Heart left ventricle (tissue), 13 donors: ENCODE measurements around the gene VTI1A.

Source experiments
- POLR2A ChIP-seq, 2 donors: fragments of 450-650 bp; IDR thresholded peaks; one replicate each; pipeline ENCODE4 v1.6.1; 2017; ENCODE audit warnings: antibody characterized with exemption in 2 of 2, mild to moderate bottlenecking in 2 of 2, moderate library complexity in 2 of 2
- TF ChIP-seq, protein P1 (sequence below), 12 donors: fragments of 200-600 bp; sonication (generic) in 4 of 12; IDR thresholded peaks; one replicate each; pipeline versions ENCODE4 v1.5.0 to v1.8.0; 2018 to 2022; ENCODE audit warnings: antibody characterized with exemption in 12 of 12, mild to moderate bottlenecking in 5 of 12
- donor health status: ischemic (EF 13 %, LVEDD 7.1; RV severe dilation, severe dysfunction).
- donor health status: DM: no; HTN: yes; CAD: no.
- donor health status: DM: no; HTN: no; CAD: no.
- donor health status: ischemic (EF 25% LVEDD 6.9; RV normal size, moderate dysfunction).
- donor health status: ischemic (EF 25% LVEDD 5.7; RV mildly dilated, moderate dysfunction).
- donor health status: ischemic (EF 35%, LVEDD 5.7; RV mildly dilated, moderate dysfunction).
- donor health status: nonischemic (EF 11% LVEDD 7.7; RV severe dilation, severe dysfunction).
- donor health status: DM: yes; HTN: yes; CAD: no.
- donor health status: PGD.
- donor health status: ischemic (EF 29% LVEDD 5.4; RV normal size, mild dysfunction).
- donor health status: nonischemic (EF 23%, LVEDD 6.1; RV moderate dilation, normal function).

GRCh38 chr10:112710528-112710927 is 263.5 kb downstream of the VTI1A start:
- TF ChIP-seq, protein P1, sequence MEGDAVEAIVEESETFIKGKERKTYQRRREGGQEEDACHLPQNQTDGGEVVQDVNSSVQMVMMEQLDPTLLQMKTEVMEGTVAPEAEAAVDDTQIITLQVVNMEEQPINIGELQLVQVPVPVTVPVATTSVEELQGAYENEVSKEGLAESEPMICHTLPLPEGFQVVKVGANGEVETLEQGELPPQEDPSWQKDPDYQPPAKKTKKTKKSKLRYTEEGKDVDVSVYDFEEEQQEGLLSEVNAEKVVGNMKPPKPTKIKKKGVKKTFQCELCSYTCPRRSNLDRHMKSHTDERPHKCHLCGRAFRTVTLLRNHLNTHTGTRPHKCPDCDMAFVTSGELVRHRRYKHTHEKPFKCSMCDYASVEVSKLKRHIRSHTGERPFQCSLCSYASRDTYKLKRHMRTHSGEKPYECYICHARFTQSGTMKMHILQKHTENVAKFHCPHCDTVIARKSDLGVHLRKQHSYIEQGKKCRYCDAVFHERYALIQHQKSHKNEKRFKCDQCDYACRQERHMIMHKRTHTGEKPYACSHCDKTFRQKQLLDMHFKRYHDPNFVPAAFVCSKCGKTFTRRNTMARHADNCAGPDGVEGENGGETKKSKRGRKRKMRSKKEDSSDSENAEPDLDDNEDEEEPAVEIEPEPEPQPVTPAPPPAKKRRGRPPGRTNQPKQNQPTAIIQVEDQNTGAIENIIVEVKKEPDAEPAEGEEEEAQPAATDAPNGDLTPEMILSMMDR (IDR thresholded peaks at IDR 0.05), result no peak
- no peak for TF ChIP-seq POLR2A (IDR thresholded peaks at IDR 0.05)
